ENCODE results near the gene PIGU.

GRCh38 chr20:34673412-34673811, 3.5 kb downstream of the PIGU start:
- TF ChIP-seq CTCF (conservative IDR thresholded peaks at IDR 0.05 in 1 of 2, IDR thresholded peaks at IDR 0.05 in 1 of 2; ENCODE audit: low read depth in 1 of 2, low read length in 2 of 2), result no peak
- TF ChIP-seq EZH2 (IDR thresholded peaks at IDR 0.05; ENCODE audit: low read length, missing control alignments), result no peak
